ENCODE data around the gene SSR4.

GRCh38 chrX:153784325-153784967, 10.0 kb upstream of the SSR4 start:
- no peak for TF ChIP-seq CTCF (conservative IDR thresholded peaks at IDR 0.05; ENCODE audit: low read depth, low read length)
- no peak for TF ChIP-seq EZH2 (IDR thresholded peaks at IDR 0.05; ENCODE audit: low read length, unreplicated experiment)
